Astrocyte (in vitro differentiated cells and primary cell): Measurements from ENCODE around the gene RABGGTA.

Experiments
- EZH2 ChIP-seq: IDR thresholded peaks from 2 replicates; pipeline ENCODE4 v1.6.1; 2012; ENCODE audit warnings: mild to moderate bottlenecking, low read length, inconsistent platforms; ENCODE audit not compliant: insufficient read depth
- TF ChIP-seq, protein P1 (sequence below): IDR thresholded peaks from 2 replicates; pipeline ENCODE4 v1.5.1; 2011; ENCODE audit warnings: low read depth, mild to moderate bottlenecking, inconsistent platforms, low read length, moderate library complexity; ENCODE audit not compliant: insufficient read depth

DNA sequence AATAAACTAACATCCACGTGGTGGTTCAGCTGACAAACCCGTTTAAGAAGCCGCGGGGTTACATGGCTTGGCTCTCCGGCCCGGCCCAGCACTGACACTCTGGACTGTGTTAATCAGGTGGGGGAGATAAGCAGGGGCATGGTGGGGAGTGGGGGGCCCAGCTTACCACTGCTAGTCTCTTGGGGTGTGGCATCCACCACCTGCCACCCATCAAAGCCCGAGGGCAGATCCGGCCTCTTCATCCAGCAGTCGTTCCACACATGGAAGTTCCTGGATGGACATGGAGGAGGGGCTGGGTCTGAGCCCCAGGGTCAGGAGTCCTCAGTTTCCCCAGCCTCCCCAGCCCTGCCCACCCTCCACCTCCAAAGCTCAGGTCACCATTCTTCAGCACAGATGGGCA is 13.3 kb downstream of the RABGGTA start:
- TF ChIP-seq, protein P1, sequence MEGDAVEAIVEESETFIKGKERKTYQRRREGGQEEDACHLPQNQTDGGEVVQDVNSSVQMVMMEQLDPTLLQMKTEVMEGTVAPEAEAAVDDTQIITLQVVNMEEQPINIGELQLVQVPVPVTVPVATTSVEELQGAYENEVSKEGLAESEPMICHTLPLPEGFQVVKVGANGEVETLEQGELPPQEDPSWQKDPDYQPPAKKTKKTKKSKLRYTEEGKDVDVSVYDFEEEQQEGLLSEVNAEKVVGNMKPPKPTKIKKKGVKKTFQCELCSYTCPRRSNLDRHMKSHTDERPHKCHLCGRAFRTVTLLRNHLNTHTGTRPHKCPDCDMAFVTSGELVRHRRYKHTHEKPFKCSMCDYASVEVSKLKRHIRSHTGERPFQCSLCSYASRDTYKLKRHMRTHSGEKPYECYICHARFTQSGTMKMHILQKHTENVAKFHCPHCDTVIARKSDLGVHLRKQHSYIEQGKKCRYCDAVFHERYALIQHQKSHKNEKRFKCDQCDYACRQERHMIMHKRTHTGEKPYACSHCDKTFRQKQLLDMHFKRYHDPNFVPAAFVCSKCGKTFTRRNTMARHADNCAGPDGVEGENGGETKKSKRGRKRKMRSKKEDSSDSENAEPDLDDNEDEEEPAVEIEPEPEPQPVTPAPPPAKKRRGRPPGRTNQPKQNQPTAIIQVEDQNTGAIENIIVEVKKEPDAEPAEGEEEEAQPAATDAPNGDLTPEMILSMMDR = no peak
- TF ChIP-seq EZH2 = no peak
